GM10266 (cell line): ENCODE data around the gene FCAR.
"Not testable (repeated sequence)": the region's sequence is repeated elsewhere in the genome, so short reads cannot be mapped to it uniquely, and the experiment has no call there.

Experiments used
- DNase-seq: peaks from one replicate; pipeline ENCODE4 v3.0.0; 2012; ENCODE audit errors: extremely low spot score
- CTCF ChIP-seq: IDR thresholded peaks from 2 replicates; pipeline ENCODE4 v1.5.1; 2012; ENCODE audit warnings: mild to moderate bottlenecking, low read depth; ENCODE audit not compliant: control insufficient read depth, insufficient read depth; ENCODE audit errors: missing control alignments

The FCAR gene

GRCh38 chr19:54923276-54923675, 49.2 kb downstream of the FCAR start:
- DNase-seq, result no peak
- no peak for TF ChIP-seq CTCF

- TF ChIP-seq CTCF, result no peak
- no peak for DNase-seq
These were observed 54.3 kb downstream of the FCAR start for GRCh38 chr19:54928299-54928698.

- TF ChIP-seq CTCF, result no peak
- DNase-seq, result peak; percentile 62
These were observed 63.9 kb downstream of the FCAR start for GRCh38 chr19:54937926-54938325.

- no peak for TF ChIP-seq CTCF
- DNase-seq, result no peak
These were observed 64.9 kb downstream of the FCAR start for GRCh38 chr19:54938906-54939305.

- not testable (repeated sequence) for DNase-seq
These were observed 65.5 kb downstream of the FCAR start for GRCh38 chr19:54939538-54939937.
